ENCODE measurements around the gene FBXO17. TPM values are rescaled to one million over a fixed set of nuclear protein-coding genes. Genes with fewer than 3 reads are reported as not detected.

FBXO17 gene
- polyA plus RNA-seq, 2 of the 4 experiments (the other 2 are of a cell fraction): 68.1 to 112 TPM

- TF ChIP-seq HMGXB4 (CRISPR knock-in tag; IDR thresholded peaks at IDR 0.05; ENCODE audit: borderline replicate concordance) (peak; percentile 26; the same call in 1 of the 2 replicates), MAZ (IDR thresholded peaks at IDR 0.05; ENCODE audit: borderline replicate concordance, low read depth, low read length) (0 out of 2 replicates have a peak, but pooled peaks have one; percentile 26), HOXB5 (CRISPR knock-in tag; IDR thresholded peaks at IDR 0.05) (peak; percentile 90)
Measured at GRCh38 chr19:38899447-38900201, 75.9 kb downstream of the FBXO17 start, which contains the start of the genes NFKBIB and SIRT2 (continued).

GRCh38 chr19:38898788-38899446, 76.6 kb downstream of the FBXO17 start:
- peak overlapping the region; percentile 64 to 77 for H3K27ac ChIP-seq
- POLR2A ChIA-PET: no interaction called here
- peaks cover 13% of the 10 kb centered on the region; the same call in 2 of the 3 replicates for H3K4me1 ChIP-seq
- TF ChIP-seq HOXB5 (CRISPR knock-in tag; IDR thresholded peaks at IDR 0.05) (peak; percentile 59; the same call in 1 of the 2 replicates), PHF8 (IDR thresholded peaks at IDR 0.05; ENCODE audit: borderline replicate concordance, low read depth) (peak; percentile 74), TP53 (CRISPR knock-in tag; IDR thresholded peaks at IDR 0.05) (peak; percentile 44; the same call in 1 of the 2 replicates), MAZ (IDR thresholded peaks at IDR 0.05; ENCODE audit: borderline replicate concordance, low read depth, low read length) (no peak), HOXA7 (CRISPR knock-in tag; IDR thresholded peaks at IDR 0.05) (0 out of 2 replicates have a peak, but pooled peaks have one; percentile 33)
- DNase-seq (ENCODE audit: low read depth in 1 of 2, low spot score in 1 of 2): peak in 1 of 2 experiments; percentile 54
- WGBS (ENCODE audit: missing lambda C conversion rate): 47% methylated on average over 25 of the region's 25 CpGs
- no peak for FAIRE-seq
- ATAC-seq: peak in 1 of 2 experiments; percentile 2; a peak in 1 of 6 replicates
- H3K9me3 ChIP-seq: peaks cover 5% of the 10 kb centered on the region
- peak overlapping the region; percentile 56 for H3K4me3 ChIP-seq
- CTCF ChIA-PET: interaction anchor here (0.7 to 4.7 kb wide), 3 partner anchors 12 to 30 kb away, joined by 3 to 43 read pairs (median 4); no protein-coding TSS in a partner anchor
- H3K4me2 ChIP-seq: peak overlapping the region; percentile 76

- H3K27ac ChIP-seq: no peak overlapping the region
- H3K9me3 ChIP-seq: no peaks in the 10 kb centered on the region
- TF ChIP-seq BCL3 (IDR thresholded peaks at IDR 0.05): no peak
- no peak for TF ChIP-seq EHF (CRISPR knock-in tag; IDR thresholded peaks at IDR 0.05)
- TF ChIP-seq MYC (IDR thresholded peaks at IDR 0.05; ENCODE audit: borderline replicate concordance, low read length): no peak
- TF ChIP-seq ZC3H11A (IDR thresholded peaks at IDR 0.05): no peak
- no peak for TF ChIP-seq HES2 (IDR thresholded peaks at IDR 0.05)
- TF ChIP-seq NPAS2 (CRISPR knock-in tag; IDR thresholded peaks at IDR 0.05; ENCODE audit: borderline replicate concordance): no peak
- no peak for TF ChIP-seq USF2 (IDR thresholded peaks at IDR 0.05)
- TF ChIP-seq PBX3 (IDR thresholded peaks at IDR 0.05): no peak
- no peak for TF ChIP-seq ELK1 (IDR thresholded peaks at IDR 0.05; ENCODE audit: low read depth, low read length)
- no peak for TF ChIP-seq KDM5A (IDR thresholded peaks at IDR 0.05)
- no peak for TF ChIP-seq JUNB (IDR thresholded peaks at IDR 0.05)
- TF ChIP-seq HOXB5 (CRISPR knock-in tag; IDR thresholded peaks at IDR 0.05): no peak
- TF ChIP-seq RAD21 (conservative IDR thresholded peaks at IDR 0.05 in 1 of 2, IDR thresholded peaks at IDR 0.05 in 1 of 2): no peak
- TF ChIP-seq MAX (IDR thresholded peaks at IDR 0.05): no peak
- no peak for TF ChIP-seq E2F6 (IDR thresholded peaks at IDR 0.05; ENCODE audit: borderline replicate concordance, low read depth)
- TF ChIP-seq FOSL2 (IDR thresholded peaks at IDR 0.05): no peak
- TF ChIP-seq FOSL2 (CRISPR knock-in tag; IDR thresholded peaks at IDR 0.05): no peak
- TF ChIP-seq HOXB13 (CRISPR knock-in tag; IDR thresholded peaks at IDR 0.05; ENCODE audit: low read depth): no peak
- 78% methylated on average over 9 of the region's 9 CpGs for WGBS (ENCODE audit: missing lambda C conversion rate)
- ATAC-seq (no peak), DNase-seq (ENCODE audit: low read depth in 1 of 2, low spot score in 1 of 2) (no peak), FAIRE-seq (no peak)
- no peak overlapping the region for H3K4me2 ChIP-seq
- no peak overlapping the region for H3K4me3 ChIP-seq
- POLR2A ChIA-PET: no interaction called here
- CTCF ChIA-PET: interaction anchor here (1.3 to 31.8 kb wide), 7 partner anchors 8 to 351 kb away, joined by 4 to 652 read pairs (median 5); partner anchors contain the start of genes MRPS12, RINL and SARS2
- peaks cover 7% of the 10 kb centered on the region; the same call in 2 of the 3 replicates for H3K4me1 ChIP-seq
Measured at GRCh38 chr19:38894968-38895367, 80.6 kb downstream of the FBXO17 start.
